ENCODE results near the gene PER1. TPM values are rescaled to one million over a fixed set of nuclear protein-coding genes. Genes with fewer than 3 reads are reported as not detected.

The PER1 gene
- total and polyA plus RNA-seq, 2 of the 8 experiments (the other 6 are each of a cell fraction or from before 2014, with no cell fraction given): 9.6 to 38.0 TPM

DNA sequence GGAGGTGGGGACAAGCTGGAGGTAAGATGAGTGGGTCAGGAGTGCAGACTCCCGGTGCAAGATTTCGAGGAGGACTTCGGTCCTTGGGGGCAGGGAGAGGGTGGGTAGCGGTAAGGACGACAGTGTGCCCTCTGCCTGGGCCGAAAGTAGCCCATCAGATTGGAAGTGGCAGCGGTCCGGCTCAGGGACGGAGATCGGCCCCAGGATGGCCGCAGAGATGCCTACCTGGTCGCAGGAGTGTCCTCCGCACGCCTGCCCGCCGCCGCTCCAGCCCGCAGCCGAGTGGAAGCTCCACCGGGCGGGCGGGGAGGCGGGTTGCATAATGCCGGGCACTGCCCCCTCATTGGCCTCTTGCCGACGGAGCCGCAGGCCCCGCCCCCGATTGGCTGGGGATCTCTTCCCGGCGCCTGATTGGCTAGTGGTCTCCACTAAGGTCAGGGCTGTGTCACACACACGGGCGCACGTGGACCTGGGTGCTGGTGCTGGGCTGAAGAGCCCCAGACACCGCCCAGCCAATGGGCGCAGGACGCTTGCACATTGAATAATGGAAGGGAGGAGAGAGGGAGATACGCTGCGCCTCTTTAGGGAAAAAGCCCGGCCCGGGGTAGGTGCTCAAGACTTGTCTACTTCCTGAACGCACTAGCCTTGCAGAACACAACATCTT, at the start of gene PER1 (continued):
- TF ChIP-seq CBX8 (IDR thresholded peaks at IDR 0.05; ENCODE audit: borderline replicate concordance, low read depth, low read length) (no peak), MAX (IDR thresholded peaks at IDR 0.05) (peak; percentile 90), BACH1 (IDR thresholded peaks at IDR 0.05; ENCODE audit: low read length) (peak; percentile 32; the same call in 1 of the 2 replicates), TAF7 (optimal IDR thresholded peaks at IDR 0.05; ENCODE audit: borderline replicate concordance, low read depth, low read length) (peak; percentile 65), JUN (IDR thresholded peaks at IDR 0.05; ENCODE audit: low read depth, low read length) (no peak), CEBPB (IDR thresholded peaks at IDR 0.05; ENCODE audit: low read depth, low read length) (peak; percentile 97), SP1 (IDR thresholded peaks at IDR 0.05; ENCODE audit: low read depth, low read length) (peak; percentile 64), CBX5 (IDR thresholded peaks at IDR 0.05; ENCODE audit: low read depth, low read length) (no peak), POLR2AphosphoS5 (IDR thresholded peaks at IDR 0.05; ENCODE audit: low read depth, low read length) (peak; percentile 81), TAF1 (IDR thresholded peaks at IDR 0.05; ENCODE audit: low read depth, low read length) (peak; percentile 91), PHF8 (conservative IDR thresholded peaks at IDR 0.05; ENCODE audit: low read depth, low read length) (peak; percentile 56; the same call in 1 of the 2 replicates), TCF12 (IDR thresholded peaks at IDR 0.05; ENCODE audit: low read depth, low read length) (no peak), RFX5 (IDR thresholded peaks at IDR 0.05; ENCODE audit: borderline replicate concordance, low read depth, low read length) (peak; percentile 18; the same call in 1 of the 2 replicates), POLR2A (IDR thresholded peaks at IDR 0.05; ENCODE audit: control extremely low read depth in 1 of 2, low read depth in 2 of 2, low read length in 2 of 2) (peak in 1 of 2 experiments; percentile 88; a peak in 2 of 3 replicates), KDM4A (IDR thresholded peaks at IDR 0.05; ENCODE audit: low read depth, low read length, severe bottlenecking) (peak; percentile 47), ATF3 (IDR thresholded peaks at IDR 0.05; ENCODE audit: insufficient read depth, low read depth, low read length) (no peak), ASH2L (IDR thresholded peaks at IDR 0.05; ENCODE audit: low read length) (no peak), SRF (IDR thresholded peaks at IDR 0.05; ENCODE audit: low read depth, low read length) (peak; percentile 14; the same call in 1 of the 2 replicates), SAP30 (IDR thresholded peaks at IDR 0.05; ENCODE audit: insufficient read depth, insufficient replicate concordance, low read length) (no peak), RAD21 (IDR thresholded peaks at IDR 0.05 in 1 of 2, conservative IDR thresholded peaks at IDR 0.05 in 1 of 2; ENCODE audit: low read depth in 2 of 2, low read length in 2 of 2) (no peak), TBP (IDR thresholded peaks at IDR 0.05; ENCODE audit: low read depth, low read length) (peak; percentile 85)
- TF ChIP-seq, protein P1, sequence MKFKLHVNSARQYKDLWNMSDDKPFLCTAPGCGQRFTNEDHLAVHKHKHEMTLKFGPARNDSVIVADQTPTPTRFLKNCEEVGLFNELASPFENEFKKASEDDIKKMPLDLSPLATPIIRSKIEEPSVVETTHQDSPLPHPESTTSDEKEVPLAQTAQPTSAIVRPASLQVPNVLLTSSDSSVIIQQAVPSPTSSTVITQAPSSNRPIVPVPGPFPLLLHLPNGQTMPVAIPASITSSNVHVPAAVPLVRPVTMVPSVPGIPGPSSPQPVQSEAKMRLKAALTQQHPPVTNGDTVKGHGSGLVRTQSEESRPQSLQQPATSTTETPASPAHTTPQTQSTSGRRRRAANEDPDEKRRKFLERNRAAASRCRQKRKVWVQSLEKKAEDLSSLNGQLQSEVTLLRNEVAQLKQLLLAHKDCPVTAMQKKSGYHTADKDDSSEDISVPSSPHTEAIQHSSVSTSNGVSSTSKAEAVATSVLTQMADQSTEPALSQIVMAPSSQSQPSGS (IDR thresholded peaks at IDR 0.05; ENCODE audit: low read length): no peak

Measured in H1 (cell line).